Testis (tissue), 3 donors: ENCODE data around the gene PLCL1. TPM values are rescaled to one million over a fixed set of nuclear protein-coding genes. Genes with fewer than 3 reads are reported as not detected.

Experiments
- DNase-seq: peaks from one replicate; pipeline ENCODE4 v3.0.0-alpha.2; 2019
- H3K27ac ChIP-seq, 2 donors: fragments of 200-600 bp; sonication (generic); one replicate each; pipeline ENCODE4 v1.5.1; 2019
- H3K27me3 ChIP-seq: fragments of 200-600 bp; sonication (generic); one replicate; pipeline ENCODE4 v1.5.1; 2019
- H3K36me3 ChIP-seq: fragments of 200-600 bp; sonication (generic); one replicate; pipeline ENCODE4 v1.5.1; 2017; ENCODE audit warnings: low read depth; ENCODE audit errors: missing control alignments
- H3K4me1 ChIP-seq: fragments of 200-600 bp; sonication (generic); one replicate; pipeline ENCODE4 v1.5.1; 2019
- H3K4me3 ChIP-seq, 2 donors: fragments of 200-600 bp; sonication (generic); one replicate each; pipeline ENCODE4 v1.5.1; 2017 to 2019
- H3K9me3 ChIP-seq: fragments of 200-600 bp; sonication (generic); one replicate; pipeline ENCODE4 v1.5.1; 2017
- POLR2A ChIP-seq: fragments of 450-650 bp; IDR thresholded peaks from one replicate; pipeline ENCODE4 v1.6.1; 2017; ENCODE audit warnings: antibody characterized with exemption, mild to moderate bottlenecking, moderate library complexity
- WGBS, 2 donors: methylation state at CpG; one replicate each; pipeline ENCODE4 v1.1.5; 2018; 5-methylcytosine and 5-hydroxymethylcytosine counted together
- intact Hi-C: fragments of 100-400 bp; cut with DNase I; formaldehyde crosslinking; loops from one replicate; pipeline ENCODE4 v1.15.1; 2023; ENCODE audit warnings: low total_unique reads
- polyA plus RNA-seq: library from polyadenylated mRNA; stranded (reverse); fragments of 350-450 nt; fragmentation: Illumina TruSeq; extraction: RNeasy Lipid Tissue Mini Kit (QIAGEN cat#74804); gene quantifications from one replicate; pipeline ENCODE4 v1.2.3, GENCODE V29; 2014; ENCODE audit warnings: low read depth, low replicate concordance; ENCODE audit not compliant: insufficient read depth
- total RNA-seq, 2 donors: library from RNA; depleted of rRNA; stranded (reverse); fragments of >200 nt; gene quantifications; one replicate each; pipeline ENCODE4 v1.2.3, GENCODE V29; 2016
- TF ChIP-seq, protein P1 (sequence below), 3 experiments: fragments of 450-650 bp in 2 of 3; fragments of 200-600 bp in 1 of 3; sonication (generic) in 1 of 3; IDR thresholded peaks; one replicate each; pipeline ENCODE4 v1.5.1; 2016 to 2019; ENCODE audit warnings: antibody characterized with exemption in 3 of 3, mild to moderate bottlenecking in 2 of 3, moderate library complexity in 1 of 3

The PLCL1 gene
- total and polyA plus RNA-seq, 3 donors from 2014 or later, result 2.1 to 2.6 (median 2.4) TPM

DNA sequence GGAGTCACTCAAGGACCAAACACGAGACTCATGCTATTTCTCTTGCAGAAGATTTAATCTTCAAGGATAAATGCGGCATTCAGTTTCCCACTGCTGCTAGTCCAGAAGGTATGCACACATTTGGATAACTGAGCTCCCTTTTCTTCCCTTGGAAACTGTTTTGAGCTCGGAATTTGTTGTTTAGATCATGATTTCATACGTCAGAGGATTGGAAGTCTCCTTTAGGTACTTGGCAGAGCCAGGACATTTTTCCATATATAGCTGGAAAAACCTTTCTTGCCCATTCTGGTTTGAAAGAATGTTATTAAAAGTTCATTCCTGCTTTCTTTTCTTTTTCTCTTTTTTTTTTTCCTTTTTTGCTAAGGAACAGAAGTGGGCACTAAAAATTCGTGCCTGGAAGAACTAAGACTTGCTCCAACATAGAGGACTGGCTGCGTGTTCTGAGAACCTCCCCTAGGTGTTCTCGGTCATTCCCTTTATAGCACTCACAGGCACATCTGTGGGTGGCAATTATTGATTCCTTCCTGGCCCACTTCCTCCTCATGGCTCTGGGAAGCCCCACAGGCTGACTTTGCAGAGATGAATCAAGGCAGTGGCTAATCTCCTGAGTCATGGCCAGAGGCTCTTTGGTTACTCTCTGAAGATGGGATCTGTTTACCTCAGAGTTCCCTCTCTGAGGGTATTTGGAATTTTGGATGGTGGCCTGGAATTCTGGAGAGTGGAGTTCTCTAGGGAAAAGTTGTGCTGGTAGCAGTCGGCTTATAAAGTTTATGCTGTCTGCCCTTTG lies 104.8 kb downstream of the PLCL1 start:
- Histone ChIP-seq H3K9me3 (no peaks in the 10 kb centered on the region), H3K4me3 (no peak overlapping the region), H3K27ac (no peak overlapping the region), H3K36me3 (no peaks in the 10 kb centered on the region), H3K27me3 (no peaks in the 10 kb centered on the region), H3K4me1 (no peaks in the 10 kb centered on the region)
- WGBS, 2 donors, result 70 to 71% methylated on average over 8 of the region's 8 CpGs
- DNase-seq, result no peak
- TF ChIP-seq, protein P1, sequence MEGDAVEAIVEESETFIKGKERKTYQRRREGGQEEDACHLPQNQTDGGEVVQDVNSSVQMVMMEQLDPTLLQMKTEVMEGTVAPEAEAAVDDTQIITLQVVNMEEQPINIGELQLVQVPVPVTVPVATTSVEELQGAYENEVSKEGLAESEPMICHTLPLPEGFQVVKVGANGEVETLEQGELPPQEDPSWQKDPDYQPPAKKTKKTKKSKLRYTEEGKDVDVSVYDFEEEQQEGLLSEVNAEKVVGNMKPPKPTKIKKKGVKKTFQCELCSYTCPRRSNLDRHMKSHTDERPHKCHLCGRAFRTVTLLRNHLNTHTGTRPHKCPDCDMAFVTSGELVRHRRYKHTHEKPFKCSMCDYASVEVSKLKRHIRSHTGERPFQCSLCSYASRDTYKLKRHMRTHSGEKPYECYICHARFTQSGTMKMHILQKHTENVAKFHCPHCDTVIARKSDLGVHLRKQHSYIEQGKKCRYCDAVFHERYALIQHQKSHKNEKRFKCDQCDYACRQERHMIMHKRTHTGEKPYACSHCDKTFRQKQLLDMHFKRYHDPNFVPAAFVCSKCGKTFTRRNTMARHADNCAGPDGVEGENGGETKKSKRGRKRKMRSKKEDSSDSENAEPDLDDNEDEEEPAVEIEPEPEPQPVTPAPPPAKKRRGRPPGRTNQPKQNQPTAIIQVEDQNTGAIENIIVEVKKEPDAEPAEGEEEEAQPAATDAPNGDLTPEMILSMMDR (IDR thresholded peaks at IDR 0.05), result no peak
- TF ChIP-seq POLR2A, result no peak
- intact Hi-C loops, result no loop called here

DNA sequence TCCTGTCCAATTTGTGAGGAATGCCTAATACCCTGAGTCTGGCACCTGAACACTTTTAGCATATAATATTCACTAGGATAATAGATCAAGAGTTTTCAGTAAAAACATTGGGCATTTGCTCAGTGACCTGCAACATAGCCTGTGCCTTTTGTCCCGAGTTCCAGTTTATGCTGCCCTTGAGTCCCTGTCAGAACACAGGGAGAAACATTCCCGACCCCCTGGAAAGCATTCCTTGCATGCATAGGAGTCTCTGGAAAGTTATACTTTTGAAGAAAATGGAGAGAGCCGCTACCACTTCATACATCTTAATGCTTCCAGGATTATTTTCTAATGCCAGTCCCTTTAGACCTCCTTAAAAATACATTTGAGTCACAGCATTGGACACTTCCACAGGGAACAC lies 107.3 kb downstream of the PLCL1 start:
- DNase-seq, result no peak
- no peak overlapping the region for H3K27ac ChIP-seq
- no peaks in the 10 kb centered on the region for H3K27me3 ChIP-seq
- intact Hi-C loops, result no loop called here
- 76 to 90% methylated on average over 3 of the region's 3 CpGs for WGBS, 2 donors
- H3K4me3 ChIP-seq, result no peak overlapping the region
- no peak for TF ChIP-seq POLR2A
- TF ChIP-seq, protein P1 (IDR thresholded peaks at IDR 0.05), result no peak
- peaks cover 11% of the 10 kb centered on the region for H3K4me1 ChIP-seq
- H3K36me3 ChIP-seq, result no peaks in the 10 kb centered on the region
- no peaks in the 10 kb centered on the region for H3K9me3 ChIP-seq

DNA sequence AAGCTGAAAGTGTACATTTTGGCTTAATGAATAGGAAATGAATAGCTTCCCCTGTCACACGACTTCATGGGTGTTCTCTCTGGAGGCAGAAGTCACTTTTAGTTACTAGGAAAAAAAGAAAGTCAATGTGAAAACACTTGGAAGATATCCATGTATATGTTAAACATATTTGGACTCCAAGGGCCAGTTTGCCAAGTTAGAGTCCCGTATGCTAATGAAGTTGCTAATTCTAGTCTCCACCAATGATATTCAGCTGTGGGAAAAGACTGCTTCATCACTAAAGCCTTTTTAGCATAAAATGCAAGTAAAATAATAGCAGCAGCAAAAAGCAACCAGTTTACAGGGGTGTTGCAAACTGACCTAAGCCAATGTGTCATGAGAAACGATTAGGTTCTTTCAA lies 108.7 kb downstream of the PLCL1 start:
- TF ChIP-seq, protein P1 (IDR thresholded peaks at IDR 0.05), result no peak
- no peak for TF ChIP-seq POLR2A
- Histone ChIP-seq H3K4me1 (peaks cover 11% of the 10 kb centered on the region), H3K4me3 (no peak overlapping the region), H3K27me3 (no peaks in the 10 kb centered on the region), H3K27ac (no peak overlapping the region), H3K36me3 (no peaks in the 10 kb centered on the region), H3K9me3 (no peaks in the 10 kb centered on the region)
- 77 to 83% methylated on average over 3 of the region's 3 CpGs for WGBS, 2 donors
- intact Hi-C loops, result no loop called here
- DNase-seq, result no peak

DNA sequence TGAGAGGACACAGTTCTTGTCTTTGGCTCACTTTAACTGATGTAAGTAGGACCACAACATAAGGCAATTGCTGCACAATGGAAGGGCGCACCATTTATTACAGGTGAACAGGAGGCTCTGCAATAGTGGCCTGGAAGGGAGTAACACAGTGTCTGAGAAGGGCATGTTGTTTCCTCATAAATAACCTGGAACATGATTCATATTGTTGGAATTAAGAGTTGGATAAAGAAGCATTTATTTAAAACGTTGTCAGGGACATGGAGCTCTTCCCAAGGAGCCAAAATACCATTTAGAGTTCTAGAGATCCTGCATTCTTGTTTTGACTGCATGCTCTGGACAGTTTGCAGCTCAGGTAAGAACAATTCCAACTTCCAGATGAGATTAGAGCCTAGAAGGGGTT lies 110.4 kb downstream of the PLCL1 start:
- WGBS, 2 donors, result 56 to 68% methylated on average over 2 of the region's 2 CpGs
- H3K4me3 ChIP-seq, result no peak overlapping the region
- H3K27me3 ChIP-seq, result no peaks in the 10 kb centered on the region
- peaks cover 11% of the 10 kb centered on the region for H3K4me1 ChIP-seq
- no peak overlapping the region for H3K27ac ChIP-seq
- no peaks in the 10 kb centered on the region for H3K36me3 ChIP-seq
- intact Hi-C loops, result no loop called here
- H3K9me3 ChIP-seq, result no peaks in the 10 kb centered on the region
- no peak for TF ChIP-seq POLR2A
- TF ChIP-seq, protein P1 (IDR thresholded peaks at IDR 0.05), result no peak
- no peak for DNase-seq
